Panc1 (cell line): ENCODE measurements around the gene FOXJ2. TPM values are rescaled to one million over a fixed set of nuclear protein-coding genes. Genes with fewer than 3 reads are reported as not detected.

ENCODE experiments used
- ATAC-seq: fragments of 200-7000 bp; cut with Tn5 transposase; 2 replicates; pipeline ENCODE4 v1.9.1; 2020; ENCODE audit warnings: mild to moderate bottlenecking, moderate library complexity
- BruUV-seq: library from RNA; stranded (reverse); fragments of 400-500 nt; replicated peaks from 2 replicates; lab custom pipeline; 2021; lab: Mats Ljungman, UMichigan
- CTCF ChIA-PET: fragments of 300-600 bp; sonication (Branson Sonifier 250); formaldehyde crosslinking; loops from one replicate; lab custom pipeline; 2022; ENCODE audit warnings: antibody characterized with exemption; lab: Charles Lee
- POLR2A ChIA-PET: fragments of 300-600 bp; sonication (Branson Sonifier 250); formaldehyde crosslinking; loops from one replicate; lab custom pipeline; 2022; ENCODE audit warnings: antibody characterized with exemption; lab: Charles Lee
- DNase-seq: peaks from one replicate; pipeline ENCODE4 v3.0.0-alpha.2; 2010; ENCODE audit warnings: low read depth, low spot score
- H3K27ac ChIP-seq: 2 replicates; pipeline ENCODE4 v1.5.1; 2011; ENCODE audit warnings: mild to moderate bottlenecking, low read length, inconsistent platforms
- H3K27me3 ChIP-seq: fragments of 200-500 bp; sonication (Bioruptor generic); 2 replicates; pipeline ENCODE4 v1.6.0; 2014; ENCODE audit warnings: low read length, inconsistent platforms; ENCODE audit not compliant: control insufficient read depth, insufficient read depth
- H3K36me3 ChIP-seq: fragments of 200-500 bp; sonication (Bioruptor generic); 2 replicates; pipeline ENCODE4 v1.5.1; 2014; ENCODE audit warnings: inconsistent platforms, mild to moderate bottlenecking, low read length, moderate library complexity; ENCODE audit not compliant: control insufficient read depth, insufficient read depth
- H3K4me1 ChIP-seq: 2 replicates; pipeline ENCODE4 v1.5.1; 2011; ENCODE audit warnings: inconsistent platforms, mild to moderate bottlenecking, low read length, moderate library complexity; ENCODE audit not compliant: control insufficient read depth, insufficient read depth
- H3K4me3 ChIP-seq, 2 experiments: 2 replicates each; pipeline ENCODE4 v1.5.1; 2011 to 2012; ENCODE audit warnings: low read depth in 2 of 2, low read length in 2 of 2, mild to moderate bottlenecking in 2 of 2, inconsistent platforms in 1 of 2, moderate library complexity in 1 of 2
- H3K9me3 ChIP-seq: fragments of 200-500 bp; sonication (Bioruptor generic); 2 replicates; pipeline ENCODE4 v1.5.1; 2014; ENCODE audit warnings: low read depth, mild to moderate bottlenecking, inconsistent platforms, low read length, moderate library complexity; ENCODE audit not compliant: control insufficient read depth, insufficient read depth
- POLR2AphosphoS5 ChIP-seq: IDR thresholded peaks from 2 replicates; pipeline ENCODE4 v1.6.1; 2012; ENCODE audit warnings: mild to moderate bottlenecking, low read depth, low read length, moderate library complexity
- SIN3A ChIP-seq: IDR thresholded peaks from 2 replicates; pipeline ENCODE4 v1.6.1; 2012; ENCODE audit warnings: low read depth, mild to moderate bottlenecking, low read length, moderate library complexity, borderline replicate concordance; ENCODE audit not compliant: insufficient read depth
- TCF7L2 ChIP-seq: IDR thresholded peaks from 2 replicates; pipeline ENCODE4 v1.6.1; 2011; ENCODE audit warnings: mild to moderate bottlenecking, low read depth, low read length, inconsistent platforms
- in situ Hi-C: cut with HindIII; loops from 2 replicates; pipeline ENCODE4 v1.10.0; 2016; ENCODE audit warnings: low sequenced_read_pairs, low pct_unique_long_range_greater_than_20kb
- intact Hi-C: fragments of 100-400 bp; cut with micrococcal nuclease; formaldehyde crosslinking; loops from one replicate; pipeline ENCODE4 v1.10.0; 2022; ENCODE audit not compliant: unreplicated experiment
- total RNA-seq: library from RNA; stranded (reverse); gene quantifications from one replicate; pipeline ENCODE4 v1.2.1, GENCODE V29; 2021; ENCODE audit not compliant: unreplicated experiment
- TF ChIP-seq, protein P1 (sequence below): fragments of 450-650 bp; IDR thresholded peaks from 2 replicates; pipeline ENCODE4 v1.5.1; 2017; ENCODE audit warnings: mild to moderate bottlenecking
- TF ChIP-seq, protein P2 (sequence below), 2 experiments: IDR thresholded peaks; 2 replicates each; pipeline ENCODE4 v1.6.1; 2011 to 2012; ENCODE audit warnings: low read depth in 2 of 2, control low read depth in 1 of 2, low read length in 1 of 2, mild to moderate bottlenecking in 1 of 2, moderate library complexity in 1 of 2; ENCODE audit not compliant: insufficient read depth in 1 of 2

FOXJ2 gene
- total RNA-seq, 1 experiment from 2014 or later, result 10.9 TPM

DNA sequence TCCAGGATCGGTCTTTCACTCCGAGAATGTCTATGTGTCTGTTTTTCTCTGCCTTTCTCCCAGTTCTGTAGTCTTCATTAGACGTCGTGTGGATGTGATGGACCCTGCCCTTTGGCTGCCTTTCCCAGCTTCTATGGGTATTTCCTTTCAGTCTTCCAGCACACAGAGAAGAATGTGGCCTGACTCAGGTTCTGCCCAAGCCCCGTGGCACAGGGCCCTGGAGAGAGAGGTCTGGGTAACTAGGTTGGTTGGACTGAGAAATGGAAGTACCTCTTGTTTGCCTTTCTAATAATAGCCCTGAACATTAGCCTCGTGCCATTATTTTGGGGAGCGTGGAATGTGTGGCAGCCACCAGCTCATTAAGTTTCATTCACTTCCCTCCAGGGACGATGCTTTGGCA, 3.8 kb downstream of the FOXJ2 start:
- Histone ChIP-seq H3K27me3 (no peaks in the 10 kb centered on the region), H3K9me3 (no peaks in the 10 kb centered on the region), H3K4me3 (no peak overlapping the region), H3K27ac (no peak overlapping the region), H3K36me3 (no peaks in the 10 kb centered on the region; the same call in 1 of the 2 replicates), H3K4me1 (peaks cover 20% of the 10 kb centered on the region)
- POLR2A ChIA-PET, result no interaction called here
- DNase-seq (no peak), ATAC-seq (no peak)
- intact Hi-C loops (no loop called here), in situ Hi-C loops (no loop called here)
- no TSS peak for BruUV-seq
- CTCF ChIA-PET, result no interaction called here
- TF ChIP-seq, protein P1, sequence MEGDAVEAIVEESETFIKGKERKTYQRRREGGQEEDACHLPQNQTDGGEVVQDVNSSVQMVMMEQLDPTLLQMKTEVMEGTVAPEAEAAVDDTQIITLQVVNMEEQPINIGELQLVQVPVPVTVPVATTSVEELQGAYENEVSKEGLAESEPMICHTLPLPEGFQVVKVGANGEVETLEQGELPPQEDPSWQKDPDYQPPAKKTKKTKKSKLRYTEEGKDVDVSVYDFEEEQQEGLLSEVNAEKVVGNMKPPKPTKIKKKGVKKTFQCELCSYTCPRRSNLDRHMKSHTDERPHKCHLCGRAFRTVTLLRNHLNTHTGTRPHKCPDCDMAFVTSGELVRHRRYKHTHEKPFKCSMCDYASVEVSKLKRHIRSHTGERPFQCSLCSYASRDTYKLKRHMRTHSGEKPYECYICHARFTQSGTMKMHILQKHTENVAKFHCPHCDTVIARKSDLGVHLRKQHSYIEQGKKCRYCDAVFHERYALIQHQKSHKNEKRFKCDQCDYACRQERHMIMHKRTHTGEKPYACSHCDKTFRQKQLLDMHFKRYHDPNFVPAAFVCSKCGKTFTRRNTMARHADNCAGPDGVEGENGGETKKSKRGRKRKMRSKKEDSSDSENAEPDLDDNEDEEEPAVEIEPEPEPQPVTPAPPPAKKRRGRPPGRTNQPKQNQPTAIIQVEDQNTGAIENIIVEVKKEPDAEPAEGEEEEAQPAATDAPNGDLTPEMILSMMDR, result no peak

DNA sequence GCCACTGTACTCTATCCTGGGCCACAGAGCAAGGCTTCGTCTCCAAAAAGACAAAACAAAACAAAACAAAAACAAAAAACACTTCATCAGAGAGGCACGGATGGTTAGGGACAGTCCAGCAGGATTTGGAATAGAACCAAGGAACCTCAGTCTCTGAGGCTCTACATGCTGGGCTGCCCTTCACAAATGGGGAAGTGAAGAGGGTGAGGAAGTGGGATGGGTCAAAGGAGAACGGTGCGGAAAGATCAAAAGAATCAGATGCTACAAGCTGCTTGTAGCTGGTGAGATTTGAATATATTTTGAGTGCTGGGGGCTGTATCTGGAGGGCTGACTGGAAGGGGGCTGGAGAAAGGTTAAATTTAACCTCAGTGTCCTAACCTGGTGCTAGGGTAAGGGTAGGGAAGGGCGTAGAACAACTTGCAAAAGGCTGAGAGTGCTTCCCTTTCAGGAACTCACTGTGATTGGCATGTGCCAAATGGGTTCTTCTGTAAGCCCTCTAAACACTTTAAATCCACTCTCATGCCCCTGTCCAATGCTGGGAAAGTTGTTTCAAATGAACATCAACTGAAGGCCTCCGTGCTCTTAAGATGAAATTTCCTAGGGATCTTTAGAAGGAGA, 4.6 kb downstream of the FOXJ2 start:
- in situ Hi-C loops (no loop called here), intact Hi-C loops (no loop called here)
- TF ChIP-seq, protein P2, sequence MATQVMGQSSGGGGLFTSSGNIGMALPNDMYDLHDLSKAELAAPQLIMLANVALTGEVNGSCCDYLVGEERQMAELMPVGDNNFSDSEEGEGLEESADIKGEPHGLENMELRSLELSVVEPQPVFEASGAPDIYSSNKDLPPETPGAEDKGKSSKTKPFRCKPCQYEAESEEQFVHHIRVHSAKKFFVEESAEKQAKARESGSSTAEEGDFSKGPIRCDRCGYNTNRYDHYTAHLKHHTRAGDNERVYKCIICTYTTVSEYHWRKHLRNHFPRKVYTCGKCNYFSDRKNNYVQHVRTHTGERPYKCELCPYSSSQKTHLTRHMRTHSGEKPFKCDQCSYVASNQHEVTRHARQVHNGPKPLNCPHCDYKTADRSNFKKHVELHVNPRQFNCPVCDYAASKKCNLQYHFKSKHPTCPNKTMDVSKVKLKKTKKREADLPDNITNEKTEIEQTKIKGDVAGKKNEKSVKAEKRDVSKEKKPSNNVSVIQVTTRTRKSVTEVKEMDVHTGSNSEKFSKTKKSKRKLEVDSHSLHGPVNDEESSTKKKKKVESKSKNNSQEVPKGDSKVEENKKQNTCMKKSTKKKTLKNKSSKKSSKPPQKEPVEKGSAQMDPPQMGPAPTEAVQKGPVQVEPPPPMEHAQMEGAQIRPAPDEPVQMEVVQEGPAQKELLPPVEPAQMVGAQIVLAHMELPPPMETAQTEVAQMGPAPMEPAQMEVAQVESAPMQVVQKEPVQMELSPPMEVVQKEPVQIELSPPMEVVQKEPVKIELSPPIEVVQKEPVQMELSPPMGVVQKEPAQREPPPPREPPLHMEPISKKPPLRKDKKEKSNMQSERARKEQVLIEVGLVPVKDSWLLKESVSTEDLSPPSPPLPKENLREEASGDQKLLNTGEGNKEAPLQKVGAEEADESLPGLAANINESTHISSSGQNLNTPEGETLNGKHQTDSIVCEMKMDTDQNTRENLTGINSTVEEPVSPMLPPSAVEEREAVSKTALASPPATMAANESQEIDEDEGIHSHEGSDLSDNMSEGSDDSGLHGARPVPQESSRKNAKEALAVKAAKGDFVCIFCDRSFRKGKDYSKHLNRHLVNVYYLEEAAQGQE (IDR thresholded peaks at IDR 0.05; ENCODE audit: insufficient read depth in 1 of 2, low read depth in 2 of 2, low read length in 1 of 2), result no peak
- no peak for TF ChIP-seq POLR2AphosphoS5
- no peak for TF ChIP-seq TCF7L2
- TF ChIP-seq, protein P1, result no peak
- no peak for TF ChIP-seq SIN3A
- Histone ChIP-seq H3K4me3 (no peak overlapping the region), H3K27ac (no peak overlapping the region), H3K27me3 (no peaks in the 10 kb centered on the region), H3K9me3 (no peaks in the 10 kb centered on the region), H3K4me1 (peaks cover 20% of the 10 kb centered on the region), H3K36me3 (no peaks in the 10 kb centered on the region; the same call in 1 of the 2 replicates)
- ATAC-seq (no peak), DNase-seq (no peak)
- CTCF ChIA-PET, result no interaction called here
- BruUV-seq, result no TSS peak
- POLR2A ChIA-PET, result interaction anchor here (0.5 kb wide), 1 partner anchor 679 kb away, joined by 5 read pairs; no protein-coding TSS in a partner anchor
